Stimulated activated CD4-positive, alpha-beta T cell treated with anti-CD3 and anti-CD28 coated beads, TNF-alpha, amount 100 ng/mL, for 4 hours (primary cell): Measurements from ENCODE around the gene DNASE1L2.

Experiments used
- DNase-seq, 3 experiments: peaks; one replicate each; pipeline ENCODE4 v3.0.0-alpha.2; 2020; ENCODE audit warnings: low read depth in 3 of 3

The DNASE1L2 gene

GRCh38 chr16:2286550-2286949, 50.3 kb downstream of the DNASE1L2 start:
- DNase-seq = no peak

- no peak for DNase-seq
Measured at GRCh38 chr16:2287916-2288547, 51.8 kb downstream of the DNASE1L2 start.
